HG02623 (cell line): ENCODE data around the gene GXYLT1.
A peak's percentile ranks its signal among the peaks of the same experiment; 100 is the strongest.
"Not testable (repeated sequence)": the region's sequence is repeated elsewhere in the genome, so short reads cannot be mapped to it uniquely, and the experiment has no call there.

ENCODE experiments used
- ATAC-seq: cut with Tn5 transposase; IDR thresholded peaks from one replicate; pipeline ENCODE4 v1.9.1; 2021; ENCODE audit warnings: moderate library complexity; ENCODE audit not compliant: unreplicated experiment

Gene GXYLT1

GRCh38 chr12:42102720-42103119 lies 42.0 kb downstream of the GXYLT1 start:
- ATAC-seq, result no peak

- no peak for ATAC-seq
These were observed 45.2 kb downstream of the GXYLT1 start for GRCh38 chr12:42099433-42099832.

GRCh38 chr12:42097971-42098370 lies 46.7 kb downstream of the GXYLT1 start:
- peak; percentile 93 for ATAC-seq

GRCh38 chr12:42094277-42094676 lies 50.4 kb downstream of the GXYLT1 start:
- no peak for ATAC-seq

GRCh38 chr12:42091769-42092168 lies 52.9 kb downstream of the GXYLT1 start:
- no peak for ATAC-seq

- ATAC-seq, result no peak
These were observed 53.8 kb downstream of the GXYLT1 start for GRCh38 chr12:42090899-42091298.

DNA sequence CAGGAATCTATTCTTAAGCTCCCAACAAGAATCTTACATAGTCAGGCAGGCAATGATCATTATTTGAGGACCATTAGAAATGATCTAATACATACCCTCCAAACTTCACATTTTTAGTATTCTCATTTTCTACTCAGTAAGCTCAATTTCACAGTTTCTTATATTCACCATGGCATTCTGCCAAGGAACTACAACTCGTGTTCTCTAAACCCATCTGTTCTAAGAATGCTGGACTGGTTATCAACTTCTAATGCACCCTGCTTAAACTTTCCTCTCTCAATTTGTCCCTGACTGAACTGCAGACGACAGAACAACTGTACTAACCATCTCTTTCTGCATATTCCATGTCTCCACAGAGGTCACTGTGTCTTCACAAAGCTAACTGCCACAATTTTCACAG lies 58.6 kb downstream of the GXYLT1 start:
- ATAC-seq, result no peak

DNA sequence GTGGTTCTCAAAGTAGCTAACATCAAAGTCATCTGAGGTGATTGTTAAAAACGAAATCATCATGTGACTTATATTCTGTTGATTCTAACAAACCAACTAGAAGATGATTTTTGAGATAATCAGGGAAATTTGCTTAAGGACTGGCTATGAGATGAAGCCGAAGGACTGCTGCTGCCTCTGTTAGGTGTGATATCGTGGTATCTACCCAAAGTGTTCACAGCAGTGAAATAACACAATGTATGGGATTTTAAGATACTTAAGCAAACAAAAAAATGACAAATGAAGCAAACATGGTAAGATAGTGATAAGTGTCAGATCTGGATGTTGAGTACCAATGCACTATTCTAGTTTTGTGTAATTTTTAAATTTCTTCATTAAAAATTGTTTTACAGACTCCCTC lies 59.1 kb downstream of the GXYLT1 start:
- no peak for ATAC-seq

GRCh38 chr12:42084522-42084921 lies 60.2 kb downstream of the GXYLT1 start:
- ATAC-seq, result no peak

GRCh38 chr12:42076976-42077375 lies 67.7 kb downstream of the GXYLT1 start:
- ATAC-seq, result no peak

GRCh38 chr12:42070036-42070435 lies 74.6 kb downstream of the GXYLT1 start:
- ATAC-seq, result no peak

- no peak for ATAC-seq
These were observed 85.5 kb downstream of the GXYLT1 start for GRCh38 chr12:42059127-42059526.

DNA sequence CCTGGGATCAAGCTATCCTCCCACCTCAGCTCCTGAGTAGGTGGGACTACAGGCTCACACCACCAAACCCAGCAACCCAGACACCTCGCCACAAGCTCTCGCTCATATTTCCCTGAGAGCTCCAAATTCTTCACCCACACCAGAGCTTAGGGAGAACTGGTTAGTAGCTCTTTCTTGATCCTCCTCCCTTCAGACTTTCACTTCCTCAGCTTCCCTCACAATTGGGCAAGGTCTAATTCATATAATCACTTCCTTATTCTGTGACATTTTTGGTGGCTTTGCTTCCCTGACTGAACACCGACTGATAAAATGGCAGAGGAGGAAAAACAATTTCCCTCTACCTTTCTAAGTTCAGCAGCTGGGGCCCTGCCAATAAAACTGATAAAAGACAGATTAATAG lies 88.5 kb downstream of the GXYLT1 start:
- peak; percentile 79 for ATAC-seq

- ATAC-seq, result no peak
These were observed 91.2 kb downstream of the GXYLT1 start for GRCh38 chr12:42053456-42053855.

DNA sequence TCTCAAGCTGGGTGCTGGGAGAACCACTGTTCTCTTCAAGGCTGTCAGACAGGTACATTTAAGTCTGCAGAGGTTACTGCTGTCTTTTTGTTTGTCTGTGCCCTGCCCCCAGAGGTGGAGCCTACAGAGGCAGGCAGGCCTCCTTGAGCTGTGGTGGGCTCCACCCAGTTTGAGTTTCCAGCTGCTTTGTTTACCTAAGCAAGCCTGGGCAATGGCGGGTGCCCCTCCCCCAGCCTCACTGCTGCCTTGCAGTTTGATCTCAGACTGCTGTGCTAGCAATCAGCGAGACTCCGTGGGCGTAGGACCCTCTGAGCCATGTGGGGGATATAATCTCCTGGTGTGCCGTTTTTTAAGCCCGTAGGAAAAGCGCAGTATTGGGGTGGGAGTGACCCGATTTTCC lies 95.7 kb downstream of the GXYLT1 start:
- ATAC-seq, result not testable (repeated sequence)

GRCh38 chr12:42039577-42039976 lies 105.1 kb downstream of the GXYLT1 start:
- ATAC-seq, result no peak

GRCh38 chr12:42039176-42039575 lies 105.5 kb downstream of the GXYLT1 start:
- ATAC-seq, result no peak

- no peak for ATAC-seq
These were observed 112.7 kb downstream of the GXYLT1 start for GRCh38 chr12:42031847-42032564.
